HTR-8/SVneo (cell line): Measurements from ENCODE around the gene CASQ2.
"Not testable (repeated sequence)": the region's sequence is repeated elsewhere in the genome, so short reads cannot be mapped to it uniquely, and the experiment has no call there.

Experiments
- DNase-seq: peaks from one replicate; pipeline ENCODE4 v3.0.0; 2011; ENCODE audit warnings: low spot score, mixed read lengths; ENCODE audit not compliant: insufficient read length
- FAIRE-seq: peaks from 2 replicates; lab custom pipeline; 2011; peaks lifted over from hg19 to GRCh38; lab: Jason Lieb, UNC

CASQ2 gene

DNA sequence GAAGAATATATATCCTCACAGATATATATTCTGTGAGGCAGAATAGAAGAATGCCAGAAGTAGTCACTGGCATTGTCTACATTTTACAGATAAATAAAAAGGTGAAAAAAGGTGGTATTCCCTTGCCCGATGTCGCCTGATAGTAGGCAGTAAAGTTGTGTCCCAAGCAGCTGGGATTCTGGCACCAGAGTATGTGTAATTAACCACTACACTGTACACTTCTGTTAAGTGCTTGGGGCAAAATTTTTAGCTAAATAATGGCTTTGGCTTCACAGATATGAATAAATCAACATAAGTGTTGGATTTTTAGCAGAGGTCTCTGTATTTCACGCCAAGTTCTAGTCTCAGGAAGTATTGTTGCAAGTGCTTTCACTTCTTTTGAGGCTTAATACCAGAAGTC lies 13.3 kb upstream of the CASQ2 start:
- DNase-seq (no peak), FAIRE-seq (no peak)

DNA sequence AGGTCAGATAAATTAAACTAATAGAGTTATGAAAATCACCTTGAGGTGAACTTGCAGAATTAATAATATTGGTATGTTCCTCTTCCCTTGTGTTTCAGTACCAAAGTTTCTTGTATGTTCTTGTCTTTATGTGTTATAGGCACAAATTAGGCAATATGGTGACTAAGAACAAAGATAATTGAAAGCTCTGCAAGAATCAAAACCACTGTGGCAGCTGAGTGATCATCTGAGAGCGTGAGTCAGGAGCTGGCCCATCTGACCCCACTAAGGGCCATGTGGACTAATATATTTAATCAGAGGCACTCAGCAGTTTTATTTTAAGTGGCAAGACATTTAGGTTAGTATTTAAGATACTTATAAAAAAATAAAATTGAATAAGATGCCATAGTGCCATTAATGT lies 12.8 kb upstream of the CASQ2 start:
- FAIRE-seq (no peak), DNase-seq (no peak)

DNA sequence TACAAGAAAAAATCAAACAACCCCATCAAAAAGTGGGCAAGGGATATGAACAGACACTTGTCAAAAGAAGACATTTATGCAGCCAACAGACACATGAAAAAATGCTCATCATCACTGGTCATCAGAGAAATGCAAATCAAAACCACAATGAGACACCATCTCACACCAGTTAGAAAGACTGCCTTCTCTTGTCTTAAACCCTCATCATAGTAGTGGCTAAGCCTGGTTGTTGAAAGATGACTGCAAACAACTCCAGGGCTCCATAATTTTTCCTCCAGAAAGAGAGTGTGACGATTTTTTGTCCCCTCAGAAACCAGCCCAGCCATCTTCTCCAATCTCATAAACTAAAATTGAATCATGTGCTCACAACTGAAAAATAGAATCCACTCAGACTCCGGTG lies 12.1 kb upstream of the CASQ2 start:
- not testable (repeated sequence) for DNase-seq, FAIRE-seq

DNA sequence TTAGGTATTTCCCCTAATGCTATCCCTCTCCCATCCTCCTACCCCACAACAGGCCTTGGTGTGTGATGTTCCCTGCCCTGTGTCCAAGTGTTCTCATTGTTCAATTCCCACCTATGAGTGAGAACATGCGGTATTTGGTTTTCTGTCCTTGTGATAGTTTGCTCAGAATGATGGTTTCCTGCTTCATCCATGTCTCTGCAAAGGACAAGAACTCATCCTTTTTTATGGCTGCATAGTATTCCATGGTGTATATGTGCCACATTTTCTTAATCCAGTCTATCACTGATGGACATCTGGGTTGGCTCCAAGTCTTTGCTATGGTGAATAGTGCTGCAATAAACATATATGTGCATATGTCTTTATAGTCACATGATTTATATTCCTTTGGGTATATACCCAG lies 10.6 kb upstream of the CASQ2 start:
- FAIRE-seq, DNase-seq: not testable (repeated sequence)

GRCh38 chr1:115771847-115772457 lies 3.4 kb upstream of the CASQ2 start:
- DNase-seq (peak; percentile 72), FAIRE-seq (peak; percentile 40)

DNA sequence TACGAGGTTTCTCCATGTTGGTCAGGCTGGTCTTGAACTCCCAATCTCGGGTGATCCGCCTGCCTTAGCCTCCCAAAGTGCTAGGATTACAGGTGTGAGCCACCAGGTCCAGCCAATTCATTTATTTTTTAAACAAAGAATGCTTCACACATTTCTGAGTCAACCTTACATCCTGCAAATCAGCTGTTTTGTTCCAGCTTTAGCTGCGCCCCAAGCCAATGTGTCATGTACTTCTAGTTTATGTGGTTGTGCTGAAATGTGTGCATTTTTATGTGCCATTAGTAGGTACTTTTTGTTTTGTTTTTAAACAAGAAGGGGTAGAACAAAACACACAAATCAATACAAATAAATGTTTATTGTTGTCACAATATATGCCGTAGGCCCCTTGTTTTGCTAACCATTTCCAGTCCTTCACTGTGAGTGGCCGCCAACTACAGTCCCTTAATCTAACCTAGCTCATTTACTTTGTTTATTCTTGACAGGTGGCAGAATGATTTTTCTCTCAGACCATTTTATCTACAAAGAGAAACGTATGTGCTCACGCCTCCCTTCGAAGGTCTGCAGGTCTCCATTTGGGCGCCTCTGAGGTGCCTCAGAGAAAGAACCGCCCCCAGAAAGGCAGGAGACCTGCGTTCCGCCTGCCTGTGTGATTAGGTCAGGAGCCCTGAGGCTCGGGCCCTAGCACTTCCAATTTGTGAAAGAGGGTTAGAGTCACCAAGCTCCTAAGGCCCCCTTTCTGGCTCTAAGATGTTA lies 2.8 kb upstream of the CASQ2 start:
- FAIRE-seq (no peak), DNase-seq (no peak)

DNA sequence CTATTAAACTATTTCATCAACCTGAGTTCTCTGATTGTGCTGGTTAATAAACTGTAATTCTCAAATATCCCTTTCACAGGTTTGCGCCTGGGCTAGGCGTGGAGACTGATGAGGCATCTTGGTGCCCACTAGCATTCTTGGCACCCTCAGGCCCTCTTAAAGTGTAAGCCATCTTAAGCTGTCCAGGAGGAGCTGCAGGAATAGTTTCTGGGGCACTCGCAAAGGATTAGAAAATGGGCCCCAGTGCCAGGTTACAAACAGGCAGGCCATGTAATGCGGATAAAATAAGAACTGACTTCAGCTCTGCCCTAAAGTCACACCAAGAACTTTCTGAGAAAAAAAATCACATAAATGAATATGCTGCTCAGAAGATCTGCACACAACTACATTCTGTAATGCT lies 1.1 kb downstream of the CASQ2 start:
- DNase-seq (no peak), FAIRE-seq (no peak)

- no peak for DNase-seq
- no peak for FAIRE-seq
These were observed 3.4 kb downstream of the CASQ2 start for GRCh38 chr1:115765091-115765490.

DNA sequence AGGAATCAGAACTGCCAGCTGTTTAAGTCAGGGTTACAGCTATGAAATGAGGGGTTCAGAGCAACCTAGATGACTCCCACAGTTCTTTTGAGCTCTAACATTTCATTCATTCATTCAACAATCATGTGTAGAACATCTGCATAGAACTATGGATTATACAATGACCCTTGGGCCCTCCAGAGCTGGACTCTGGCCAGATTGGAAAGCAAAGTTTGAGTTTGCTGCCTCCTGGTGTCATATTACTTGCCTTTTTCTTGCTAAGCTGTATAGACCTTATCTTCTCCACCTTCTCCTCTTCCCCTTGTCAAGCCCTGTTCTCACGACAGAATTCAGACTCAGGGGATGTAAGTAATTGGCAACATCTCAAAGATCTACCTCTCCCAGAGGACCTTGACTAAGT lies 4.0 kb downstream of the CASQ2 start:
- no peak for FAIRE-seq

GRCh38 chr1:115762779-115763178 lies 5.7 kb downstream of the CASQ2 start:
- FAIRE-seq (no peak), DNase-seq (no peak)

More for the DNA sequence above, 4.0 kb downstream of the CASQ2 start:
- DNase-seq: no peak

DNA sequence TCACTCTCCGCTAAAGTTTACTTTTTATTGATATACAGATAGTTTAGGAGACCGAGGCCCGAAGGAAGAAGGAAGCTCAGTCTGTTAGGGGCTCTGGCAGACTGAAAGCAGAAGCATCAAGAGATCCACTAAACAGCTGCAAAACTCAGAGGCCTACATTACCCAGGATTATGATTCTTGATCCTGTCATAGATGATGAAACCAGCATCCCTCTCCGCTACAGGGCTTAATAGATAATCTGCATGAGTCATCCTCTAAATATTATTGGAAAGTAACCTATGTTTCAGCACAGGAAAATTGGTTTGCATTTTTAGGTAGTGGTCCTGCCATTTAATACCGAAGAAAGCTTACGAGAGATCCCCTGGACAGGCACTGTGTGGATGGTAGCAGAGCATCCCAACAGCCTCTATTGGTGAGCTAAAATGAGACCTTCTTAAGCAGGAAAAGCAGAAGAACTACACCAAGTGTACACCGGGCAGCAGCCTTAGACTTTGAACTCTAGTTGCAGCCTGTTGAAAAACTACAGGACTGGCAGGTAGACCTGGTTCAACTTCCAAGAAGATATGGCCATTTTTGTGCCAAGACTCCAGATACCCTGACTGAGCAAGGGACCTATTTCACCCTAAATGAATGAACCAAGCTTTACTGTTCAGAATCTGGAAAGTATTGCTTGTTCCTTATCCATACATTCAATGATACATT lies 6.8 kb downstream of the CASQ2 start:
- no peak for DNase-seq
- FAIRE-seq: no peak

- DNase-seq (no peak), FAIRE-seq (no peak)
These were observed 10.7 kb downstream of the CASQ2 start for GRCh38 chr1:115757856-115758255.

- no peak for FAIRE-seq
- no peak for DNase-seq
These were observed 11.2 kb downstream of the CASQ2 start for GRCh38 chr1:115757326-115757725.

GRCh38 chr1:115755456-115756370 lies 12.8 kb downstream of the CASQ2 start:
- no peak for FAIRE-seq
- no peak for DNase-seq

DNA sequence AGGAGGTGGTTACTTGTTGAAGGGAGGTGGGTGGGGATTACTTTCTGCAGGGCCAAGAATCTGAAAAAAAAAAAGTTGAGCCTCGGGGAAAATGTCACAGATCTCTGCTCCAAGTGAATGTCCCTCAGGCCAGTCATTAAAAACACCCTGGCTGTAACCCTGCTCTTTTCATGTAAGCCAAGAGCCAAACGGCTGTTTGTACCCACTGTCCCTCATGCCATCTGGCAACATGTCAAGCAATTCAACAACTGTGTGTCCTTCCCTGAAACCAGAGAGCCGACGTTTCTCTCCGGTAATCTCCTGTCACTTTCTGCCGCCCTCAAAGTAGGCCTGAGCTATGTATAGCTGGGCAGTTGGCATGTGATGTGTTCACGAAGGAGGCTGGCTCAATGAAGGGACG lies 14.7 kb downstream of the CASQ2 start:
- FAIRE-seq (no peak), DNase-seq (no peak)

- FAIRE-seq (no peak), DNase-seq (no peak)
These were observed 15.2 kb downstream of the CASQ2 start for GRCh38 chr1:115753361-115753760.

DNA sequence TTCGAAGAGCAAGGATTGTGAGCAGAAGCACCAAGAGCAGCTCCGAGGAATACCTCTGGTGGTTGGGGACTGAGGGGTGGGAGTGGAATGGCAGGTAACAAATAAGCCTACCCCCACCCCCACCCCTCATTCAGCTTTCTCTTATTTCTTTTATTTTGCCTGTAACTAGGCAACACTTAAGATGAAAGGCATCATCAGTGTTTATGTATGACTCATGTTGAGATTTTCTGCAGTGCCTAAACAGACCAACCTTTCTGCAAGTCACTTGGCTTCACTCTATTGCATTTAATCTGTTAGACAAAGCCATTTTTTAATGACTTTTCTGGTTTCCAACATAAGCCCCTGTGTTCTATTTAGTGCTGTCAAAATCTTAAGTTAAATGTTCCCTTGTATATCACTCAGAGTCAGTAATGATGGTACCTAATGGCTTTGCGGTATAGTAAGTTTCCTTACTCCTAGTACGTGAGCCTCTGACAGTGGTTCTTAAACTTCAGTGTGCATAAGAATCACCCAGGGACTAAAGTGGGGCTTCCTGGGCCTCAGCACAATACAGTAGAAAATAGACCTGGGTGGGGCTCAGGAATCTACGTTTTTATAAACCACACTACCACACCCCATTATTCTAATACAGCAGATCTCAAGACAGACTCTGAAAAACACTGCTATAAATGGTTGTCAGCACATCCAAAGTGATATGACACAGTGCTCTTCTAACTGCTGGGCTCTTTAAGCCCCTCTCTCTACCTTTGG lies 19.9 kb downstream of the CASQ2 start:
- no peak for FAIRE-seq
- no peak for DNase-seq

- FAIRE-seq (no peak), DNase-seq (no peak)
These were observed 22.4 kb downstream of the CASQ2 start for GRCh38 chr1:115746021-115746690.

DNA sequence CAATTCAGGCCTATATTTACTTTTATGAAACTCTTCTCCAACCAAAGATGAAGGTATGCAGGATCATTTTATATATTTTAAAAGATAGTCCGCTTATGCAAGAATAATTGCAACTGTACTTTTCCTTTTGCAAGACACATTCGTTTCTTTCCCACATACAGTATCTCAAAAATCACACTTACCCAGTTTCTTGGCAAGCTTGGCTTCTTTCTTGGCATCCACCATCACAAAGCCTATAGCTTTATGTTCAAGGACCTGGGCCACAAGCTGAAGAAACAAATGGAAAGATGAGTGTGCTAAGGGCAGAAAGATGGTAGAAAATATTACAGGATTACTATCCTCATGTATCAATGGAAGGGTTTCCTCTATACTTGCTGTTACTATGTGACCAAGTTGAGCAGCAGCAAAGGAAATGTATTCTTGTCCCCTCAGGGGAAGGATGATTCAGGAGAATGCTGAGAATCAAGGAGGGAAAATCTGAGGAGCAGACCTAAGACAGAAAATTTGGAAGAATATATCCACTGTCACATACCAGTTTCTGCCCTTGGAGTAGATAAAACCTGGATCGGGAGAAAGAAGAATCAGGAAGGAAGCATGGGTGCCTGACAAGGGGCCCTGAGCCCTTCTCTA lies 23.8 kb downstream of the CASQ2 start:
- FAIRE-seq: no peak
- no peak for DNase-seq
